ENCODE data around the gene GPC6. TPM values are rescaled to one million over a fixed set of nuclear protein-coding genes. Genes with fewer than 3 reads are reported as not detected.

GPC6 gene
- total RNA-seq, 1 experiment from 2014 or later: not detected

GRCh38 chr13:93766719-93767118 lies 540.1 kb downstream of the GPC6 start:
- no peak for DNase-seq
- CTCF ChIA-PET: no interaction called here
- BruUV-seq (replicated peaks): no TSS peak
- H3K4me1 Mint-ChIP-seq (ENCODE audit: low read depth, unreplicated experiment): no peaks in the 10 kb centered on the region
- no peaks in the 10 kb centered on the region for H3K27me3 Mint-ChIP-seq (ENCODE audit: unreplicated experiment)
- no peak overlapping the region for H3K4me3 Mint-ChIP-seq (ENCODE audit: low read depth, unreplicated experiment)
- intact Hi-C loops (cut with micrococcal nuclease; ENCODE audit: unreplicated experiment): no loop called here
- H3K9me3 Mint-ChIP-seq (ENCODE audit: low read depth, unreplicated experiment): peaks cover 2% of the 10 kb centered on the region
- H3K36me3 Mint-ChIP-seq (ENCODE audit: insufficient read depth, unreplicated experiment): no peaks in the 10 kb centered on the region
- no peak overlapping the region for H3K27ac Mint-ChIP-seq (ENCODE audit: unreplicated experiment)
- no peak for TF ChIP-seq CTCF (IDR thresholded peaks at IDR 0.05; ENCODE audit: unreplicated experiment)

DNA sequence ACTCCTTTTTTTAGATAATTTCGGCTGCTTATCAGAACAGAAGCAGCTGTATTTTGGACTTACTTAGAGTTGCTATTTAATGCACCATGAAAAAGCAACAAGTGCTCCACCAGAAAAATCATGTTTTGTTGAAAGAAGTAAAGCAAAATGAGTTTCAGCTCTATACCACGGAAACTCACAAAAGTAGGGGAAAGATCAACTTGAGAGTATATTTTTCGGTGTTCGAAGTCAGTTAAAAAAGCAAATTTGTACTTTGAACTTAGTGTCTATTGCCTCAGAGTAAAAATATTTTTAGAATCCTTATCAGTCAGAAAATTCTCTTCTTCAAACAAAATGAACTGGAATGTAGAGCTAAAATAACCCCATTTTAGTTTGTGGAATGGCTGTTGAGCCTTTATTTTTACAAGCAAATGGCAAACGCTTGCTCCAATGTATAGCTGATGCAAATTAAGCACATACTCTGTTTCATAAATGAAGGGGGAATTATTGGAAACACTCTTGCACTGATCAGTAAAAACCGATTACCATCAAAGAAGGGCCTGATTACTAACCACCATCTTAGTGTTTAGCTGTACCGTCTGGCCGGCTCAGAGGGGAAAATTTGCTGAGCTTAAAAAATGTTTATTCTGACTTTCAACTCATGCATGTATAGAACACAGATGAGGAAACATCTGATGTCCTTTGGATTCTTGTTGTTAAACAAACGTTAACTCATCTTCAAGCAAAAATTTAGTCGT lies 540.7 kb downstream of the GPC6 start:
- no peak for DNase-seq
- intact Hi-C loops (cut with micrococcal nuclease; ENCODE audit: unreplicated experiment): no loop called here
- CTCF ChIA-PET: interaction anchor here (0.6 kb wide), 1 partner anchor 176 kb away, joined by 4 read pairs; no protein-coding TSS in a partner anchor
- Mint-ChIP-seq H3K27me3 (ENCODE audit: unreplicated experiment) (no peaks in the 10 kb centered on the region), H3K27ac (ENCODE audit: unreplicated experiment) (no peak overlapping the region), H3K4me3 (ENCODE audit: low read depth, unreplicated experiment) (no peak overlapping the region), H3K4me1 (ENCODE audit: low read depth, unreplicated experiment) (no peaks in the 10 kb centered on the region), H3K36me3 (ENCODE audit: insufficient read depth, unreplicated experiment) (no peaks in the 10 kb centered on the region), H3K9me3 (ENCODE audit: low read depth, unreplicated experiment) (peaks cover 2% of the 10 kb centered on the region)
- BruUV-seq (replicated peaks): no TSS peak
- no peak for TF ChIP-seq CTCF (IDR thresholded peaks at IDR 0.05; ENCODE audit: unreplicated experiment)

- BruUV-seq (replicated peaks): no TSS peak
- CTCF ChIA-PET: no interaction called here
- Mint-ChIP-seq H3K27me3 (ENCODE audit: unreplicated experiment) (no peaks in the 10 kb centered on the region), H3K27ac (ENCODE audit: unreplicated experiment) (no peak overlapping the region), H3K9me3 (ENCODE audit: low read depth, unreplicated experiment) (peaks cover 2% of the 10 kb centered on the region), H3K4me3 (ENCODE audit: low read depth, unreplicated experiment) (no peak overlapping the region), H3K4me1 (ENCODE audit: low read depth, unreplicated experiment) (no peaks in the 10 kb centered on the region), H3K36me3 (ENCODE audit: insufficient read depth, unreplicated experiment) (no peaks in the 10 kb centered on the region)
- no peak for TF ChIP-seq CTCF (IDR thresholded peaks at IDR 0.05; ENCODE audit: unreplicated experiment)
- no peak for DNase-seq
- intact Hi-C loops (cut with micrococcal nuclease; ENCODE audit: unreplicated experiment): no loop called here
Measured at GRCh38 chr13:93767917-93768409, 541.4 kb downstream of the GPC6 start.

DNA sequence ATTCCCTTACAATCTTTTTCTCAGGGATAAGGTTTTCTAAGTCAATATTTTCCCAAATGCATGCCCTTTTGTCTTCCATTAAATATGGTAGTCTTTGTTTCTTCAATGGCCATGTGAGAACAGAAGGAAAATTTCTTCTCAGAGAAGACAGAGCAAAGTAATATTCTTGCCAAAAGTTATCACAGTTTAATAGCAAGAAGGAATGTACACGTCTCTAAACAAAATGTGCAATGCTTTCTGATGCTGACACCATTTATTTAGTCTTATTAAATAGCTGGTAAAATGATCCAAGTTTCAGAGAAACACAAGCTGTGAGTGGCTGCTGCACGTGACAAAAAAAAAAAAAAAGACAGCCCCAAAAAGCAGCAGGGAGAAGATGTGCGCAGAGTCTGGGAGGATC lies 542.5 kb downstream of the GPC6 start:
- CTCF ChIA-PET: no interaction called here
- H3K4me1 Mint-ChIP-seq (ENCODE audit: low read depth, unreplicated experiment): no peaks in the 10 kb centered on the region

More for the DNA sequence above, 542.5 kb downstream of the GPC6 start:
- no peak overlapping the region for H3K4me3 Mint-ChIP-seq (ENCODE audit: low read depth, unreplicated experiment)
- no peaks in the 10 kb centered on the region for H3K27me3 Mint-ChIP-seq (ENCODE audit: unreplicated experiment)
- intact Hi-C loops (cut with micrococcal nuclease; ENCODE audit: unreplicated experiment): no loop called here
- BruUV-seq (replicated peaks): no TSS peak
- no peaks in the 10 kb centered on the region for H3K36me3 Mint-ChIP-seq (ENCODE audit: insufficient read depth, unreplicated experiment)
- DNase-seq: no peak
- H3K9me3 Mint-ChIP-seq (ENCODE audit: low read depth, unreplicated experiment): no peaks in the 10 kb centered on the region
- no peak overlapping the region for H3K27ac Mint-ChIP-seq (ENCODE audit: unreplicated experiment)
- TF ChIP-seq CTCF (IDR thresholded peaks at IDR 0.05; ENCODE audit: unreplicated experiment): no peak

All from Calu3 (cell line).